HG03280 (cell line): ENCODE data around the gene ADARB2.
A peak's percentile ranks its signal among the peaks of the same experiment; 100 is the strongest.
"Not testable (repeated sequence)": the region's sequence is repeated elsewhere in the genome, so short reads cannot be mapped to it uniquely, and the experiment has no call there.

Experiments
- ATAC-seq: cut with Tn5 transposase; IDR thresholded peaks from one replicate; pipeline ENCODE4 v1.9.1; 2021; ENCODE audit warnings: mild to moderate bottlenecking, moderate library complexity; ENCODE audit not compliant: unreplicated experiment

The ADARB2 gene

GRCh38 chr10:1474376-1475097 lies 262.8 kb downstream of the ADARB2 start:
- no peak for ATAC-seq

DNA sequence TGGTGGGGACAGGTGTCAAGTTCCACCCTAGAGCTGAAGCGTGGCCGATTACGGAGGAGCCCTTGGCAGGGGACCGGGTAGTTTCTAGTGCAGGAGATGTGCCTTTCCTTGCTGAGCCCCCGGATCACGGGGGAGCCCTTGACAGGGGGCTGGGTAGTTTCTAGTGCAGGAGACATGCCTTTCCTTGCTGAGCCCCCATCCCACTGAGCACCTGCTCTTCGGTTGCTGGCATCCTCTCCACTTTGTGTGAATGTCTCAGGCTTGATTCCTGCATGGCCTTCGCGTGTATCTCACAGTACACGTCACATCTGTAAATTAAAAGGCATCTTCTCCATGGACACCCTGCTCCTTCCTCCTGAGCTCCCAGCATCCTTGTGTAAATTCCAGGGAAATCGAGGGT lies 263.5 kb downstream of the ADARB2 start:
- ATAC-seq: no peak

- ATAC-seq: no peak
Observed at GRCh38 chr10:1472178-1472958, 265.0 kb downstream of the ADARB2 start.

- ATAC-seq: no peak
Observed at GRCh38 chr10:1468811-1469210, 268.5 kb downstream of the ADARB2 start.

- no peak for ATAC-seq
Observed at GRCh38 chr10:1467334-1468076, 269.8 kb downstream of the ADARB2 start.

DNA sequence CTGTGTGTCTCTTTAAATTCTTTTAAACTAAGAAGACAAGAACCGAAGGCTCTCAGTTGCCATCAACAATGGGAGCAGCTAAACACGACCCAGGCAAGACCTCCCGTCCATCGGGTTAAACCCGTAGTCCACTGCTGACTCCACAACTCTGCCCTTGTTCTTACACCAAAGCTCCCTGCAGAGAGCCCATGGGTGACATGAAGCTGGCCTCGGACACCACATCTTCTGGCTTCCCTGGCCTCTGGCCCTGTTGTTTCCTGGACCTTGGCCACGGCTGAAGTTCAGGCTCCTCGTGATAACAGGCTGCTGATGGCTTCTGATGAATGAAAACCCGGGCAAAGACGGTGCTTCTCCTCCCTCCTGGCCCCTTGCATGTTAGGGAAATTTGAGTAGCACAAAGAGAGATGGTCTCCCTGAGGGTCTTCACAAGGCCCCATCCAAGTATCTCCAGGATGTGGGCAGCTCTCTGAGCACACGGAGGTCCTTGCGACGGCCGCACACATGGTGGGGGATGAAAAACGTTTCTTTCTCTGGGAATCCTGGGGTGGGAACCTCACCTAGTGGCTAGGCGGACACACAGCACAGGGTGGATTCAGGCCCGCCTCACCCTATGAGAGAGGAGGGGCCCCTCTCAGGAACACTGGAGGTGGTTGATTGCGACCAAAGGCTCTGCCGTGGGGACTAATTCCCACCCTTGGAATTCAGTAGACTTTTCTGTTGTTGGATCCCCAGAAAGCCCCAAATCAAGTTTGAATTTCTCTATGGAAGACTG lies 271.1 kb downstream of the ADARB2 start:
- ATAC-seq: peak; percentile 10

DNA sequence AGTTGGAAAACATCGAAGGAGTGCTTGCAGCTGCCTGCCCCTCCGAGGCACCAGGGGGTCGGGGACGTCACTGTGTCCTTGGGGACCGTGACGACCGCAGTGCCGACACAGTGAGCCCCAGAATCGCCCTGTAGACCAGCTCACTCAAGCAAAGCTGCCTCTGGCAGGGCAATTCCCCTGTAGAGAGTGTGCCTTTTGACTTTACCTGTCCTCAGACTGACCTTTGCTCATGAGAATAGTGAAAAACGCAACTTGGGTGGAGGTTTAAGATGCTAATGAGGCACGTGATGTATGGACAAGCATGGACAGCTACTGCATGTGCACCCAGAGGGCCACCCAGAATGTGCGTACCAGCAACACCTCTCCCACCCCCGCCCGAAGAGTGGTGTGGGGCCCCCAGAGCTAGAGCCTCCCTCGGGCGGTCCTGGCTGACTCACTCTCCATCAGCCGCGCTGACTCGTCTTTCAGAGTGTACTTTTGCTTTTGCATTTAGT lies 271.9 kb downstream of the ADARB2 start:
- ATAC-seq: peak; percentile 61

- ATAC-seq: no peak
Observed at GRCh38 chr10:1464881-1465417, 272.4 kb downstream of the ADARB2 start.

GRCh38 chr10:1463971-1464370 lies 273.4 kb downstream of the ADARB2 start:
- ATAC-seq: not testable (repeated sequence)

DNA sequence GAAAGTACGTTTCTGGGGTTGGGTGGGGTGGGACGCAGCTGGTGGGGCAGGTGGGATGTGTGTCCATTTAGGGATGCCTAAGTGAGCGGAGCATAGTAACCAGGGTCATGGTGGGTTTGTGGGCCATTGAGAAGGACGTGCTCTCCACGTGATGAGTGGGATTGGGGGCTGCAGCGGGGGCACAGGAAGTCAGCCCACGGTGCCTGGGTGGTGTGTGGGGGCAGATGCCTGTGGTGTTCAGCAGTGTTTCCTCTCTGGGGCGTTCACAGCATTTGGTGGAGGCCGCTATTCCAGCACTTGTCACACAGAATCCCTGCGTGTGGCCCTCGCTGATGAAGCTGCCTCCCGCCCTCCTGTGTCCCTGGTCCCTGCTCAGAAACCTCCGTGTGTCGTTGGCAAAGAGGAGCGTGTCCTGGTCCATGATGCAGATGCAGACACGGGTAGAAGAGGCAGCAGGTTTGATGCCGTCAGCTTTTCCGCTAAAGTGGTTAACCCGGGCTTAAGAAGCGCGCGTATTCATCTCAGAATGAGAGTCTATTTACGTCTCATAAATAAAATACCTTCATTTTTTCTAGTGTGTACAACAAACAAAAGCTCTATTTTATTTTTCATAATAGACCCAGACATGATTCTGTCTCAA lies 274.2 kb downstream of the ADARB2 start:
- ATAC-seq: no peak

- no peak for ATAC-seq
Observed at GRCh38 chr10:1462521-1462920, 274.8 kb downstream of the ADARB2 start.

DNA sequence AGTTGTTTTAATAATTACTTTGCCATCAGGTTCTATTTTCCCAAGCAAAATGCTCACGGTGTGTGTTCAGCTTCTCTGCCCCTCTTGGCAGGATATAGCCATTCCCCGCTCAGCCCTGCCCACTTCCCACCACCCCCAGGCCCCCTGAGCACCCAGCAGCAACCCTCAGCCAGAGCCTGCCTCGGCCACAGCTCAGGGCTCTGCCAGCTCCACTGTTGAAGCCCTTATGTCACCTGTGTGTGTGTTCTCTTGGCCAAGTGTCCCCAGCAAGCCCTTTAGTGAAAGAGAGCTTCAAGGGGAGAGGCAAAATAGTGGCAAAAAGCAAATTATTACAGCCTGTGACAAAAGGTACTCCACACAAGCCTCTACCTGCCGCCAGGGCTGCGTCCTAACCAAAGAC lies 275.3 kb downstream of the ADARB2 start:
- ATAC-seq: no peak

GRCh38 chr10:1461016-1461415 lies 276.3 kb downstream of the ADARB2 start:
- no peak for ATAC-seq

GRCh38 chr10:1459664-1460063 lies 277.7 kb downstream of the ADARB2 start:
- not testable (repeated sequence) for ATAC-seq

GRCh38 chr10:1454951-1455350 lies 282.4 kb downstream of the ADARB2 start:
- peak; percentile 8 for ATAC-seq

DNA sequence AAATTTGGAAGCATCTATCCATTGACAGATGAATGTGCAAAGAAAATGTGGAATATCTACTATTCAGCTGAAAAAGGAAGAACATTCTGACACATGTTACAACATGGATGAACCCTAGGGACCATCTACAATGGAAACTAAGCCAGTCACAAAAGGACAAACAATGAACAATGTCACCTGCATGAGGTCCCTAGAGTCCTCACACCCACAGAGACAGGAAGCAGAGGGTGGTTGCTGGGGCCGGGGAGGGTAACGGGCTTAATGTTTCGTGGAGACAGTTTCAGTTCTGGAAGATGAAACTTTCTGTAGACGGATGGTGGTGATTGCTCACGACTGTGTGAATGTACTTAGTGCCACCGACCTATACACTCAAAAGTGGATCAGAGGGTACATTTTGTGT lies 282.9 kb downstream of the ADARB2 start:
- ATAC-seq: peak; percentile 88

- ATAC-seq: no peak
Observed at GRCh38 chr10:1452777-1453176, 284.5 kb downstream of the ADARB2 start.

GRCh38 chr10:1451941-1452340 lies 285.4 kb downstream of the ADARB2 start:
- no peak for ATAC-seq

GRCh38 chr10:1451362-1451888 lies 285.9 kb downstream of the ADARB2 start:
- no peak for ATAC-seq
